Left renal pelvis (tissue), 4 donors: ENCODE data around the gene TNFAIP6. TPM values are rescaled to one million over a fixed set of nuclear protein-coding genes. Genes with fewer than 3 reads are reported as not detected.
"Not testable (repeated sequence)": the region's sequence is repeated elsewhere in the genome, so short reads cannot be mapped to it uniquely, and the experiment has no call there.

Source experiments
- DNase-seq, 4 donors: peaks; one replicate each; pipeline ENCODE4 v3.0.0-alpha.2; 2013; ENCODE audit warnings: low read depth in 4 of 4, low spot score in 3 of 4
- polyA plus RNA-seq, 4 donors: library from polyadenylated mRNA; unstranded; fragments of 120-200 nt; gene quantifications; one replicate each; pipeline ENCODE4 v1.2.1, GENCODE V29; 2013; ENCODE audit not compliant: insufficient read length in 4 of 4

Gene TNFAIP6
- 10 to 100 TPM in 1 of 4 donors, 1 to 10 TPM in 2, under 1 TPM in 1; 0.90 to 32.4 (median 3.7) TPM for polyA plus RNA-seq

GRCh38 chr2:151357359-151357758 lies at the start of gene TNFAIP6:
TNFAIP6 (plus strand) TSS chr2:151357592; CDS start chr2:151357667, 75 bp downstream.
- peak in 1 of 4 donors; percentile 22 for DNase-seq

- DNase-seq: not testable (repeated sequence)
Observed at GRCh38 chr2:151310313-151310712, 47.1 kb upstream of the TNFAIP6 start.

GRCh38 chr2:151312440-151312839 lies 45.0 kb upstream of the TNFAIP6 start:
- DNase-seq: not testable (repeated sequence)

GRCh38 chr2:151315381-151315903 lies 42.0 kb upstream of the TNFAIP6 start:
- DNase-seq: peak in 2 of 4 donors; percentile 5 to 9

GRCh38 chr2:151325581-151326095 lies 31.8 kb upstream of the TNFAIP6 start:
- no peak for DNase-seq

- DNase-seq: no peak
Observed at GRCh38 chr2:151326554-151326953, 30.8 kb upstream of the TNFAIP6 start.

GRCh38 chr2:151329998-151330397 lies 27.4 kb upstream of the TNFAIP6 start:
- DNase-seq: no peak

GRCh38 chr2:151333083-151333482 lies 24.3 kb upstream of the TNFAIP6 start:
- DNase-seq: no peak

- DNase-seq: no peak
Observed at GRCh38 chr2:151334082-151334815, 23.1 kb upstream of the TNFAIP6 start.

- DNase-seq: no peak
Observed at GRCh38 chr2:151336863-151337371, 20.5 kb upstream of the TNFAIP6 start.

GRCh38 chr2:151337643-151338042 lies 19.7 kb upstream of the TNFAIP6 start:
- DNase-seq: no peak

- DNase-seq: no peak
Observed at GRCh38 chr2:151338115-151338514, 19.3 kb upstream of the TNFAIP6 start.

- DNase-seq: no peak
Observed at GRCh38 chr2:151343073-151343472, 14.3 kb upstream of the TNFAIP6 start.

GRCh38 chr2:151344191-151344590 lies 13.2 kb upstream of the TNFAIP6 start:
- DNase-seq: not testable (repeated sequence)

GRCh38 chr2:151344906-151345305 lies 12.5 kb upstream of the TNFAIP6 start:
- no peak for DNase-seq

- DNase-seq: no peak
Observed at GRCh38 chr2:151347294-151347693, 10.1 kb upstream of the TNFAIP6 start.

- no peak for DNase-seq
Observed at GRCh38 chr2:151347906-151348305, 9.5 kb upstream of the TNFAIP6 start.

- DNase-seq: no peak
Observed at GRCh38 chr2:151350579-151351195, 6.7 kb upstream of the TNFAIP6 start.

- DNase-seq: no peak
Observed at GRCh38 chr2:151353995-151354394, 3.4 kb upstream of the TNFAIP6 start.

GRCh38 chr2:151354807-151355206 lies 2.6 kb upstream of the TNFAIP6 start:
- no peak for DNase-seq
